ENCODE results near the gene SLC22A8. TPM values are rescaled to one million over a fixed set of nuclear protein-coding genes. Genes with fewer than 3 reads are reported as not detected.
"Not testable (repeated sequence)": the region's sequence is repeated elsewhere in the genome, so short reads cannot be mapped to it uniquely, and the experiment has no call there.

The SLC22A8 gene
- total RNA-seq, 2 donors from 2014 or later, result not detected

GRCh38 chr11:62957147-62957546 lies 58.5 kb downstream of the SLC22A8 start:
- Histone ChIP-seq H3K27ac (no peak overlapping the region), H3K9me3 (no peaks in the 10 kb centered on the region)

GRCh38 chr11:62954478-62954877 lies 61.2 kb downstream of the SLC22A8 start:
- TF ChIP-seq CTCF (IDR thresholded peaks at IDR 0.05), result no peak
- H3K27me3 ChIP-seq, result no peaks in the 10 kb centered on the region
- no peak for DNase-seq (ENCODE audit: low spot score)
- H3K27ac ChIP-seq, result no peak overlapping the region
- H3K36me3 ChIP-seq, result no peaks in the 10 kb centered on the region
- H3K4me1 ChIP-seq, result peaks cover 0 to 11% of the 10 kb centered on the region in 2 donors
- no peak overlapping the region for H3K4me3 ChIP-seq
- H3K9me3 ChIP-seq, result no peaks in the 10 kb centered on the region

More at GRCh38 chr11:62957147-62957546, 58.5 kb downstream of the SLC22A8 start:
- Histone ChIP-seq H3K36me3 (no peaks in the 10 kb centered on the region), H3K4me3 (no peak overlapping the region), H3K4me1 (peaks cover 0 to 12% of the 10 kb centered on the region in 2 donors), H3K27me3 (no peaks in the 10 kb centered on the region)
- no peak for TF ChIP-seq CTCF (IDR thresholded peaks at IDR 0.05)
- no peak for DNase-seq (ENCODE audit: low spot score)

- TF ChIP-seq CTCF (IDR thresholded peaks at IDR 0.05), result no peak
- H3K4me3 ChIP-seq, result no peak overlapping the region
- no peaks in the 10 kb centered on the region for H3K9me3 ChIP-seq
- no peak for DNase-seq (ENCODE audit: low spot score)
- H3K27ac ChIP-seq, result no peak overlapping the region
- H3K36me3 ChIP-seq, result no peaks in the 10 kb centered on the region
- peaks cover 0 to 4% of the 10 kb centered on the region in 2 donors for H3K4me1 ChIP-seq
- H3K27me3 ChIP-seq, result no peaks in the 10 kb centered on the region
Observed at GRCh38 chr11:62953811-62954210, 61.8 kb downstream of the SLC22A8 start.

- no peak for DNase-seq (ENCODE audit: low spot score)
- Histone ChIP-seq H3K27me3 (no peaks in the 10 kb centered on the region), H3K4me1 (no peaks in the 10 kb centered on the region), H3K27ac (no peak overlapping the region), H3K36me3 (no peaks in the 10 kb centered on the region), H3K9me3 (no peaks in the 10 kb centered on the region), H3K4me3 (no peak overlapping the region)
- TF ChIP-seq CTCF (IDR thresholded peaks at IDR 0.05), result no peak
Observed at GRCh38 chr11:62948765-62949320, 66.8 kb downstream of the SLC22A8 start.

GRCh38 chr11:62945538-62945937 lies 70.1 kb downstream of the SLC22A8 start:
- H3K4me3 ChIP-seq; H3K27me3 ChIP-seq; H3K27ac ChIP-seq; H3K36me3 ChIP-seq; DNase-seq (ENCODE audit: low spot score); H3K9me3 ChIP-seq; H3K4me1 ChIP-seq: not testable (repeated sequence)

Other genes with a start within 250 kb of the SLC22A8 start
- 1 to 10 TPM; 5.8 to 9.5 TPM for gene TAF6L, start 244.4 kb downstream of the SLC22A8 start, total RNA-seq
- gene TMEM179B, start 228.4 kb downstream of the SLC22A8 start, total RNA-seq, result 10 to 100 TPM; 42.5 to 44.8 TPM
- 10 to 100 TPM; 27.7 TPM for gene TMEM223, start 223.8 kb downstream of the SLC22A8 start, total RNA-seq
- gene NXF1, start 210.4 kb downstream of the SLC22A8 start, total RNA-seq, result 10 to 100 TPM; 33.9 to 35.9 TPM
- 10 to 100 TPM; 15.2 to 24.7 TPM for gene STX5, start 183.8 kb downstream of the SLC22A8 start, total RNA-seq
- gene TEX54, start 183.0 kb downstream of the SLC22A8 start, total RNA-seq, result not detected
- gene WDR74, start 176.3 kb downstream of the SLC22A8 start, total RNA-seq, result 10 to 100 TPM; 17.8 to 26.8 TPM
- 10 to 100 TPM; 27.7 to 64.9 TPM for gene SLC3A2, start 134.9 kb downstream of the SLC22A8 start, total RNA-seq
- not detected for gene CHRM1, start 94.5 kb downstream of the SLC22A8 start, total RNA-seq
- gene SLC22A6, start 30.9 kb downstream of the SLC22A8 start, total RNA-seq, result not detected
- not detected for gene SLC22A24, start 128.4 kb upstream of the SLC22A8 start, total RNA-seq
- not detected for gene SLC22A25, start 227.8 kb upstream of the SLC22A8 start, total RNA-seq

All from right atrium auricular region (tissue), 2 donors.